Measurements from ENCODE around the gene IL12RB2.

- no peak for TF ChIP-seq POLR2AphosphoS5 (IDR thresholded peaks at IDR 0.05)
- TF ChIP-seq CTCF (IDR thresholded peaks at IDR 0.05), result no peak
- no peak for TF ChIP-seq POLR2A (IDR thresholded peaks at IDR 0.05)
- no peak for TF ChIP-seq EP300 (IDR thresholded peaks at IDR 0.05)
Observed at GRCh38 chr1:67431156-67431765, 123.6 kb downstream of the IL12RB2 start.
